ENCODE measurements around the gene PKDREJ. TPM values are rescaled to one million over a fixed set of nuclear protein-coding genes. Genes with fewer than 3 reads are reported as not detected.

Gene PKDREJ
- total and polyA plus RNA-seq, 2 experiments from 2014 or later = 0.04 TPM; not detected in 1

- no peak for TF ChIP-seq EZH2phosphoT487 (IDR thresholded peaks at IDR 0.05; ENCODE audit: insufficient read depth, low read depth)
- no peak for TF ChIP-seq EZH2 (IDR thresholded peaks at IDR 0.05; ENCODE audit: insufficient read depth, poor library complexity, severe bottlenecking)
- peaks cover 5% of the 10 kb centered on the region; the same call in 1 of the 2 replicates for H3K36me3 ChIP-seq (ENCODE audit: low read depth)
- WGBS, 2 experiments (ENCODE audit: low coverage in 1 of 2, low lambda C conversion rate in 2 of 2, missing lambda C conversion rate in 2 of 2) = 87 to 90% methylated on average over 5 of the region's 5 CpGs
- H4K20me1 ChIP-seq (ENCODE audit: insufficient read depth) = no peaks in the 10 kb centered on the region
- no peak overlapping the region for H3K4me3 ChIP-seq
- no peaks in the 10 kb centered on the region for H3K9me2 ChIP-seq (ENCODE audit: insufficient read depth)
- no peak overlapping the region for H2AFZ ChIP-seq
- no peaks in the 10 kb centered on the region for H3K27me3 ChIP-seq (replicated peaks; ENCODE audit: insufficient read depth)
- H3K9ac ChIP-seq = no peak overlapping the region
- peaks cover 4% of the 10 kb centered on the region; the same call in 1 of the 2 replicates for H3F3A ChIP-seq (ENCODE audit: insufficient read depth)
- no peak overlapping the region for H3K4me2 ChIP-seq (ENCODE audit: unreplicated experiment)
- in situ Hi-C loops (cut with MboI) = no loop called here
- H3K4me1 ChIP-seq (ENCODE audit: insufficient read depth) = no peaks in the 10 kb centered on the region
- H3K9me3 ChIP-seq (ENCODE audit: low read depth) = no peaks in the 10 kb centered on the region
- H3K27ac ChIP-seq = no peak overlapping the region
- no peak for DNase-seq
- H3K79me2 ChIP-seq (ENCODE audit: insufficient read depth) = no peaks in the 10 kb centered on the region
Observed at GRCh38 chr22:46241396-46242007, 21.6 kb downstream of the PKDREJ start.

GRCh38 chr22:46240907-46241306 lies 22.2 kb downstream of the PKDREJ start:
- 89 to 91% methylated on average over 7 of the region's 7 CpGs for WGBS, 2 experiments (ENCODE audit: low coverage in 1 of 2, low lambda C conversion rate in 2 of 2, missing lambda C conversion rate in 2 of 2)

GRCh38 chr22:46240506-46240905 lies 22.6 kb downstream of the PKDREJ start:
- no peaks in the 10 kb centered on the region for H3K27me3 ChIP-seq (replicated peaks; ENCODE audit: insufficient read depth)
- no peak overlapping the region for H3K9ac ChIP-seq
- in situ Hi-C loops (cut with MboI) = no loop called here
- no peak overlapping the region for H3K4me3 ChIP-seq
- H3K4me2 ChIP-seq (ENCODE audit: unreplicated experiment) = no peak overlapping the region
- H2AFZ ChIP-seq = no peak overlapping the region
- H4K20me1 ChIP-seq (ENCODE audit: insufficient read depth) = no peaks in the 10 kb centered on the region
- no peaks in the 10 kb centered on the region for H3K4me1 ChIP-seq (ENCODE audit: insufficient read depth)
- DNase-seq = no peak
- peaks cover 4% of the 10 kb centered on the region; the same call in 1 of the 2 replicates for H3F3A ChIP-seq (ENCODE audit: insufficient read depth)
- TF ChIP-seq EZH2 (IDR thresholded peaks at IDR 0.05; ENCODE audit: insufficient read depth, poor library complexity, severe bottlenecking) = no peak
- H3K9me3 ChIP-seq (ENCODE audit: low read depth) = no peaks in the 10 kb centered on the region
- H3K79me2 ChIP-seq (ENCODE audit: insufficient read depth) = no peaks in the 10 kb centered on the region
- WGBS, 2 experiments (ENCODE audit: low coverage in 1 of 2, low lambda C conversion rate in 2 of 2, missing lambda C conversion rate in 2 of 2) = 81 to 85% methylated on average over 6 of the region's 6 CpGs
- H3K27ac ChIP-seq = no peak overlapping the region
- peaks cover 5% of the 10 kb centered on the region; the same call in 1 of the 2 replicates for H3K36me3 ChIP-seq (ENCODE audit: low read depth)
- no peaks in the 10 kb centered on the region for H3K9me2 ChIP-seq (ENCODE audit: insufficient read depth)

More at GRCh38 chr22:46240907-46241306, 22.2 kb downstream of the PKDREJ start:
- Histone ChIP-seq H3K4me3 (no peak overlapping the region), H3K36me3 (ENCODE audit: low read depth) (peaks cover 5% of the 10 kb centered on the region; the same call in 1 of the 2 replicates), H3K9me2 (ENCODE audit: insufficient read depth) (no peaks in the 10 kb centered on the region), H3K4me1 (ENCODE audit: insufficient read depth) (no peaks in the 10 kb centered on the region), H4K20me1 (ENCODE audit: insufficient read depth) (no peaks in the 10 kb centered on the region), H3K79me2 (ENCODE audit: insufficient read depth) (no peaks in the 10 kb centered on the region), H2AFZ (no peak overlapping the region), H3K27ac (no peak overlapping the region), H3F3A (ENCODE audit: insufficient read depth) (peaks cover 4% of the 10 kb centered on the region; the same call in 1 of the 2 replicates), H3K4me2 (ENCODE audit: unreplicated experiment) (no peak overlapping the region), H3K27me3 (replicated peaks; ENCODE audit: insufficient read depth) (no peaks in the 10 kb centered on the region), H3K9ac (no peak overlapping the region), H3K9me3 (ENCODE audit: low read depth) (no peaks in the 10 kb centered on the region)
- TF ChIP-seq EZH2 (IDR thresholded peaks at IDR 0.05; ENCODE audit: insufficient read depth, poor library complexity, severe bottlenecking) = no peak
- no peak for TF ChIP-seq EZH2phosphoT487 (IDR thresholded peaks at IDR 0.05; ENCODE audit: insufficient read depth, low read depth)
- in situ Hi-C loops (cut with MboI) = no loop called here
- DNase-seq = no peak

GRCh38 chr22:46240073-46240472 lies 23.1 kb downstream of the PKDREJ start:
- 100% methylated on average over 2 of the region's 2 CpGs for WGBS, 2 experiments (ENCODE audit: low coverage in 1 of 2, low lambda C conversion rate in 2 of 2, missing lambda C conversion rate in 2 of 2)
- no peaks in the 10 kb centered on the region for H3K4me1 ChIP-seq (ENCODE audit: insufficient read depth)
- in situ Hi-C loops (cut with MboI) = no loop called here
- no peaks in the 10 kb centered on the region for H3K9me2 ChIP-seq (ENCODE audit: insufficient read depth)
- no peaks in the 10 kb centered on the region for H4K20me1 ChIP-seq (ENCODE audit: insufficient read depth)
- peaks cover 5% of the 10 kb centered on the region; the same call in 1 of the 2 replicates for H3K36me3 ChIP-seq (ENCODE audit: low read depth)
- no peak overlapping the region for H3K4me2 ChIP-seq (ENCODE audit: unreplicated experiment)
- no peaks in the 10 kb centered on the region for H3K79me2 ChIP-seq (ENCODE audit: insufficient read depth)
- no peaks in the 10 kb centered on the region for H3K9me3 ChIP-seq (ENCODE audit: low read depth)
- DNase-seq = no peak
- peaks cover 4% of the 10 kb centered on the region; the same call in 1 of the 2 replicates for H3F3A ChIP-seq (ENCODE audit: insufficient read depth)
- H2AFZ ChIP-seq = no peak overlapping the region
- H3K4me3 ChIP-seq = no peak overlapping the region
- H3K27ac ChIP-seq = no peak overlapping the region
- H3K27me3 ChIP-seq (replicated peaks; ENCODE audit: insufficient read depth) = no peaks in the 10 kb centered on the region
- TF ChIP-seq EZH2 (IDR thresholded peaks at IDR 0.05; ENCODE audit: insufficient read depth, poor library complexity, severe bottlenecking) (no peak), EZH2phosphoT487 (IDR thresholded peaks at IDR 0.05; ENCODE audit: insufficient read depth, low read depth) (no peak)
- no peak overlapping the region for H3K9ac ChIP-seq
